Fibroblast of pulmonary artery (primary cell): Measurements from ENCODE around the gene FOXP4.
A peak's percentile ranks its signal among the peaks of the same experiment; 100 is the strongest.

Source experiments
- DNase-seq: peaks from one replicate; pipeline ENCODE4 v3.0.0-alpha.2; 2010; ENCODE audit warnings: low read depth
- H3K4me3 ChIP-seq: replicated peaks from 2 replicates; pipeline ENCODE4 v1.5.1; 2011; ENCODE audit warnings: low read depth, mild to moderate bottlenecking, control low read depth, low read length, moderate library complexity
- TF ChIP-seq, protein P1 (sequence below): IDR thresholded peaks from 2 replicates; pipeline ENCODE4 v1.5.1; 2011; ENCODE audit warnings: mild to moderate bottlenecking, control low read depth, low read length, inconsistent platforms; ENCODE audit errors: missing control alignments

FOXP4 gene

DNA sequence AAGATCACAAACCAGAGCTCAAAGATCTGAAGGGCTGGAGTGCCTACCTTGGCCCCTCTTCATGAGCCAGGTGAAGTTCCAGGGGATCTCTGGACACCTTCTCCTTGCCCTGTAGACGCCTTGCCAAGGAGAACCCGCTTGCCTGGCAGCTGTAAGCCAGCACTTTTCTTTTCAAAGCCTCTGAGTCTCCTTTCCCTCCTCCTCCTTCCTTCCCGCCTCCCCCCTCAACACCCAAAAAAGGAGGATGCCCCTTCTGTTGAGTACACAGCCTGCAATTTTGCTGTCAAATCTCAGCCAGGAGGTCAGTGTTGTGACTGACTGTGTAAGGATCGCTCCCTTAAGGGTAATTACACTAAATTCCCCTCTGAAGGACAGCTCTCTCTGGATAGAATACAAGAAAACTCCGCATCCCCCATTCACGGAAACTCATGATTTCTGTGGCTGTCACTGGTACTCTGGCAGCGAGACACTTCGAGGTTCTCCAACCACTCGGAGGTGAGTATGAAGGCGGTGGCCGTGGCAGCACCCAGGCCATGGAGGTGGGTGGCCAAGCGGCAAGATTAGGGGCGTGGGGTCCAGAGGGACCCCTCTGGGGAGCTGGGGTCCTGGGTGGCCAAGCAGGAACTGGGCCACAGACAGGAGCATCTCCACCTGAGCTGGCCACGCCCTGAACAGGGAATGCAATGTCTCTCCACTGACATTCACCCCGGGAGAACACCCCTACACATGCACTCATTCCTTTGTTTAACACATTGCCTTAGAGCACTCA lies 23.2 kb upstream of the FOXP4 start:
- DNase-seq: no peak
- no peak overlapping the region for H3K4me3 ChIP-seq
- TF ChIP-seq, protein P1, sequence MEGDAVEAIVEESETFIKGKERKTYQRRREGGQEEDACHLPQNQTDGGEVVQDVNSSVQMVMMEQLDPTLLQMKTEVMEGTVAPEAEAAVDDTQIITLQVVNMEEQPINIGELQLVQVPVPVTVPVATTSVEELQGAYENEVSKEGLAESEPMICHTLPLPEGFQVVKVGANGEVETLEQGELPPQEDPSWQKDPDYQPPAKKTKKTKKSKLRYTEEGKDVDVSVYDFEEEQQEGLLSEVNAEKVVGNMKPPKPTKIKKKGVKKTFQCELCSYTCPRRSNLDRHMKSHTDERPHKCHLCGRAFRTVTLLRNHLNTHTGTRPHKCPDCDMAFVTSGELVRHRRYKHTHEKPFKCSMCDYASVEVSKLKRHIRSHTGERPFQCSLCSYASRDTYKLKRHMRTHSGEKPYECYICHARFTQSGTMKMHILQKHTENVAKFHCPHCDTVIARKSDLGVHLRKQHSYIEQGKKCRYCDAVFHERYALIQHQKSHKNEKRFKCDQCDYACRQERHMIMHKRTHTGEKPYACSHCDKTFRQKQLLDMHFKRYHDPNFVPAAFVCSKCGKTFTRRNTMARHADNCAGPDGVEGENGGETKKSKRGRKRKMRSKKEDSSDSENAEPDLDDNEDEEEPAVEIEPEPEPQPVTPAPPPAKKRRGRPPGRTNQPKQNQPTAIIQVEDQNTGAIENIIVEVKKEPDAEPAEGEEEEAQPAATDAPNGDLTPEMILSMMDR: no peak

DNA sequence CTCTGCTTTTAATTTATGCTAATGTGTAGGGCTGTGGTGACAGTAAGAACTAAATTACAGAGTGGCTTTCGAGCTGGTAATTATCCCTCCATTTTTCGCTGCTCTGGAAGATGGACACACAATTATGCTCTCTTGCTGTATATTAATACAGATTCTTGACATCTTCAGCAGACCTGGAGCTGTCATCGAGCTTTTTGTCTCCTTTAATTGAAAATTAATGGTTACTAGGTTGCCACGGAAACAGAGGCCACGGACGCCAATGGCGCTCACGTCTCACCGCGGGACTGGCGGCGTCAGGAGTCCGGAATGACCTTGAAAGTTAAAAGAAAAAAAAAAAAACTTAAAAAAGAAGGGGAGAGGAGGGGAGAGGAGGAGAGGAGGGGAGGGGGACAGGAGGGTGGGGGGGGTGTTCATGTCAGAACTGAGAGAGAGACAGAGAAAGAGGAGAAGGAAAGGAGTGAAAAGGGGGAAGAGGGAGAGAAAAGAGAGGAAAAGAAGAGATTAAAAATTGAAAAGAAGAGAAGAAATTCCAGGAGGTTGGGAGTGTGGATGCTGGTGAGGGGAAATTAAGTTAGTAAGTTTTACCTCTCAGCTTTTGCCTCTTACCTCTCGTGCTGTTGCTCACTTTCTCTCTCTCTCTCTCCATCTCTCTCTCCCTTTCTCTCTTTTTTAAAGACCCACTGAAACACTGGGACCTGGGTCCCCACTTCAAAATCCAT lies 22.1 kb upstream of the FOXP4 start:
- DNase-seq: no peak
- TF ChIP-seq, protein P1: no peak

DNA sequence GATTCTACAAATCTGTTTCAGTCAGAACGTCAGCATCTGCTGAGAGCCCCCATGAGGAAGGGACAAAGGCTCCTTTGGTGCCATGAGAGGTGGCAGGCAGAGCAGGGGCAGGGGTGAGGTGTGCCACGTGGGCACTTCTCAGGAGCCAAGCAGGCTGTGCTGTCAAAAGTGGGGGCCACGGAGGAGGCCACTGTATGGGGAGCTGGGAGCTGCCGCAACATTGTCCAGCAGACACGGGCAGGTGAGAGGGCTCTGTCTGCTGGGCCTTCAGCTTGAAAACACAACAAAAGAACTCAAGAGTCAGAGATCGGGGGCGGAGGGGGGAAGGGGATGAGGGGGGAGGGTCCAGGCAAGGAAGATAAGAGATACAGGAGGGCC lies 21.6 kb upstream of the FOXP4 start:
- TF ChIP-seq, protein P1: no peak
- no peak overlapping the region for H3K4me3 ChIP-seq
- no peak for DNase-seq

More for the DNA sequence above, 22.1 kb upstream of the FOXP4 start:
- no peak overlapping the region for H3K4me3 ChIP-seq

- TF ChIP-seq, protein P1: no peak
- H3K4me3 ChIP-seq: no peak overlapping the region
- DNase-seq: peak; percentile 38
Observed at GRCh38 chr6:41527721-41528408, 18.3 kb upstream of the FOXP4 start.

DNA sequence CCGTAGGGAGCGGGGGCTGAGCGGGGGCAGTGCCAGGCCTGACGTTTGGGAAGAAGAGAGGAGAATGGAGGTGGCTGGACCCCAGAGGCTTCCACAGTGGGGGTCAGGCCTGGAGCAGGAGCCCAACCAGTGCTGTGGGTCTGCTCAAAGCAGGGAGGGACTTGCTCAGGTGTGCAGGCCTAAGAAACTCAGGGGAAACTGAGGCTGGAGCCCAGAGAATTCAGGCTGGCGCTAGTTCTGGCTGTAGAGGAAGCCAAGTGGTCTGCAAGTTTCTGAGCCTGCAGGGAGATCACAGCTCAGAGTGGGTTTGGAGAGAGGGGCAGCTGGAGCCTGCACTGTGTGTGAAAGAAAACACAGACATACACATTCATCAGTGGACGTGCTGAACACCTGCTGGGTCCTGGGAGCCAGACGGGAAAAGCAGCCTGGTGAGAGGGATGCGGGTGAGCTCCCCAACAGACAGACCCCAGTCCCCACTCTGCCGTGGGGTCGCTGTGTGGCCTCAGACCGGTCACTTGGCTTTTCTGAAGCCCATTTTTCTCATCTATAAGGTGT lies 17.7 kb upstream of the FOXP4 start:
- no peak for DNase-seq
- H3K4me3 ChIP-seq: no peak overlapping the region
- TF ChIP-seq, protein P1: no peak

- TF ChIP-seq, protein P1: no peak
- no peak for DNase-seq
Observed at GRCh38 chr6:41529049-41529448, 17.1 kb upstream of the FOXP4 start.

More at GRCh38 chr6:41529049-41529448, 17.1 kb upstream of the FOXP4 start:
- no peak overlapping the region for H3K4me3 ChIP-seq
